Activated CD4-positive, alpha-beta T cell treated with anti-CD3 and anti-CD28 coated beads, Interleukin-2, amount 10 ng/mL, durations not matched to agents 24 days and 14 days (primary cell): ENCODE data around the gene TFF2. TPM values are rescaled to one million over a fixed set of nuclear protein-coding genes. Genes with fewer than 3 reads are reported as not detected.
A peak's percentile ranks its signal among the peaks of the same experiment; 100 is the strongest.

Experiments
- DNase-seq: peaks from one replicate; pipeline ENCODE4 v3.0.0; 2022
- H3K27ac Mint-ChIP-seq: one replicate; pipeline ENCODE4 v1.8.0; 2022; ENCODE audit warnings: mild to moderate bottlenecking, mixed read lengths
- H3K27me3 Mint-ChIP-seq: one replicate; pipeline ENCODE4 v1.8.0; 2022; ENCODE audit warnings: mixed read lengths
- H3K36me3 Mint-ChIP-seq: one replicate; pipeline ENCODE4 v1.8.0; 2022; ENCODE audit warnings: low read depth, mild to moderate bottlenecking, mixed read lengths
- H3K4me1 Mint-ChIP-seq: one replicate; pipeline ENCODE4 v1.8.0; 2021; ENCODE audit warnings: mixed read lengths
- H3K4me3 Mint-ChIP-seq: one replicate; pipeline ENCODE4 v1.8.0; 2022; ENCODE audit warnings: mild to moderate bottlenecking, moderate library complexity, mixed read lengths
- H3K9me3 Mint-ChIP-seq: one replicate; pipeline ENCODE4 v1.8.0; 2021; ENCODE audit warnings: mixed read lengths
- intact Hi-C: fragments of 100-400 bp; cut with micrococcal nuclease; formaldehyde crosslinking; loops from one replicate; pipeline ENCODE4 v1.15.1; 2023
- total RNA-seq: library from RNA; stranded (reverse); gene quantifications from 2 replicates; pipeline ENCODE4 v1.2.3, GENCODE V29; 2022

The TFF2 gene
- total RNA-seq, 1 donor from 2014 or later: not detected

DNA sequence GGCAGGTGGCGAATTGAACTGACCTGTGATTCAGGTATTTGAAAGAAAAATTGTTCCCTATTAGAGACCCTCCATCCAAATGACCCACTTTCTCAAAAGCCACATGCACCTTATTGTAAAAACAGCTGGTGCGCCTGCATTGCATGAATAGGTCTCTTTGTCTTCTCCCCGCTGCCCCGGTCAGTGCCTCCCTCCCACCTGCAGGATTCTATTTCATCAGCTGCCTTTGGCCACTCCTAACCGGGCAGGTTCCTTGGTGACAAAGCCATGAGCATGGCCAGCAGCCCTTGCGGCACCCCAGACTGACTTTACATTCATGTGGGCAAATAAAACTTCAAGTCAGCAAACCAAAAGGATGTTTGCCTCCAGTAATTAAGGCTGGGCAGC lies 38.6 kb upstream of the TFF2 start:
- peaks cover 71% of the 10 kb centered on the region for H3K4me1 Mint-ChIP-seq
- H3K27me3 Mint-ChIP-seq: no peaks in the 10 kb centered on the region
- DNase-seq: no peak
- H3K9me3 Mint-ChIP-seq: peaks cover 4% of the 10 kb centered on the region
- no peak overlapping the region for H3K27ac Mint-ChIP-seq
- H3K36me3 Mint-ChIP-seq: peaks cover 60% of the 10 kb centered on the region
- peak overlapping the region; percentile 23 for H3K4me3 Mint-ChIP-seq
- intact Hi-C loops: no loop called here

DNA sequence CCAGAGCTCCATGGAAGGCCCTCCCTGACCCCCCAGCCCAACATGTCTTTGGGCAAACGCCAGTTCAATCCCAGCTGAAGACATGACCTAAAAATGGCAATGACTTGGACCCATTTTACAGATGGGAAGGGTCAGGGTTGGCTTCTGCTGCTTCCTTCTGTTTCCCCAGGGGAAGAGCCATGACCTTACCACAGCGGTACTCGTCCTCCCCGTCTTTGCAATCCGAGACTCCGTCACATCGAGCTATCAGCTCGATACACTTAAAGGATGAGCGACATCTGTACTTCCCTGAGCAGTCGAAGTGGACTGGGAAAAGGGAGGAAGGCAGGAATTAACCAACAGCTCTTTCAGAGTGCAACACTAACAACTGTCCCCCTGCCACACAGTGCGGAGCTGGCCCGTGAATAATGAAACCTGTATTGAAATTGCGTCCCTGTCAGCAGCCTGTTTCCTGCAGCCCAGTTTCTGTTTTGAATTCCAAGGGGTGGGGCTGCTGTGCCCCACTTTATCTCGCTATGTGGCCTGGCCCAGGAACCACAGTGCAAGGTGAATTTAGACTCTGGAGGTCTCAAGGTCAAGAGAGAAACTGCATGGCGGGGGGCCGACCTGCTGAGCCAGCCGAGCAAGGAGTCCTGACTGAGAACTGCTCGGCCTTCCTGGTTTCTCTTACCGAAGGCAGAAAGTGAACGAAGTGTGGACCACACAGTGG lies 38.1 kb upstream of the TFF2 start:
- Mint-ChIP-seq H3K9me3 (peaks cover 4% of the 10 kb centered on the region), H3K4me3 (peak overlapping the region; percentile 23), H3K27me3 (no peaks in the 10 kb centered on the region), H3K36me3 (peaks cover 65% of the 10 kb centered on the region), H3K4me1 (peaks cover 70% of the 10 kb centered on the region), H3K27ac (peak overlapping the region; percentile 51)
- intact Hi-C loops: no loop called here
- DNase-seq: peak; percentile 70

DNA sequence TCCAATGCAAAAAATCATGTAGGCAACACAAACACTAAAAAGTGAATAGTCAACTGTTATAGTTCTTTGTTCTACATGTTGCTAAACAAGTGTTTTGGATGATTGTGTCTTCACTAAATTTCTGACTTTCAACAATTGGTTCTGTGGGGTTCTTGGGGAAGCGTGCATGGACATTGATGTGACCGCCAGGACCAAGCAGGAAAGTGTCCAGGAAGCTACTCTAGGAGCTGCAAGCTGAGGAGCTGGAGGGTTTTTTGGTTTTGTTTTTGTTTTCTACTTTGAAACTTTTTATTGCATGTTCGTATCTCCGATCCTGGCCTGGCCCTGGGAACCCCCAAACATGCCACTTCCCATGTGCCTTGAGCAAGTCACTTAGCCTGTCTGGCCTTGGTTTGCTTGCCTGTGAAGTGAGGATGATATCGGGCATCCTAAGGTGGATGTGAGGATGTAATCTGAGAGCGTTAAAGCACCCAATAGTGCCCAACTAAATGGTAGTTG lies 37.1 kb upstream of the TFF2 start:
- Mint-ChIP-seq H3K9me3 (peaks cover 4% of the 10 kb centered on the region), H3K27me3 (no peaks in the 10 kb centered on the region), H3K4me1 (peaks cover 63% of the 10 kb centered on the region), H3K4me3 (no peak overlapping the region), H3K36me3 (peaks cover 64% of the 10 kb centered on the region), H3K27ac (peak overlapping the region; percentile 45)
- DNase-seq: no peak
- intact Hi-C loops: no loop called here

DNA sequence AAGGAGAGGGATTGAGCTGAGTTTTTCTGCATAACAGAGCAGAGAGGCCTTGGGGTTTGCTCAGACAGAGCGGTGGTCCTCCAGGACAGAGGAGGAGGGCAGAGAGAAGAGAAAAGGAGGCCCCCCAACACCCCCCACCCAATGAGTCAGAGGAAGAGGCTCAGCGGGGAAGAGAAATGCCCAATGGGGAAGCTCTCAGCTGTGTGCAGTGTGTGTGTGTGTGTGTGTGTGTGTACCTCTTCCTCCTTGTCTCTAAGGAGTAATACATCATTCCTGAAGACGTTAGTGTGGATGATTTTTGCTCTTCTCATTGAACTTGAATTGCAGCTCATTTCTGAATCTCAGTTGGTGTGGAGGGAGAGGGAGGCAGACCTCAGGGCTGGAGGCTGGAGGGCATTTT lies 36.4 kb upstream of the TFF2 start:
- H3K27ac Mint-ChIP-seq: no peak overlapping the region
- H3K27me3 Mint-ChIP-seq: no peaks in the 10 kb centered on the region
- H3K36me3 Mint-ChIP-seq: peaks cover 67% of the 10 kb centered on the region
- no peak overlapping the region for H3K4me3 Mint-ChIP-seq
- intact Hi-C loops: no loop called here
- no peak for DNase-seq
- H3K4me1 Mint-ChIP-seq: peaks cover 57% of the 10 kb centered on the region
- peaks cover 6% of the 10 kb centered on the region for H3K9me3 Mint-ChIP-seq

DNA sequence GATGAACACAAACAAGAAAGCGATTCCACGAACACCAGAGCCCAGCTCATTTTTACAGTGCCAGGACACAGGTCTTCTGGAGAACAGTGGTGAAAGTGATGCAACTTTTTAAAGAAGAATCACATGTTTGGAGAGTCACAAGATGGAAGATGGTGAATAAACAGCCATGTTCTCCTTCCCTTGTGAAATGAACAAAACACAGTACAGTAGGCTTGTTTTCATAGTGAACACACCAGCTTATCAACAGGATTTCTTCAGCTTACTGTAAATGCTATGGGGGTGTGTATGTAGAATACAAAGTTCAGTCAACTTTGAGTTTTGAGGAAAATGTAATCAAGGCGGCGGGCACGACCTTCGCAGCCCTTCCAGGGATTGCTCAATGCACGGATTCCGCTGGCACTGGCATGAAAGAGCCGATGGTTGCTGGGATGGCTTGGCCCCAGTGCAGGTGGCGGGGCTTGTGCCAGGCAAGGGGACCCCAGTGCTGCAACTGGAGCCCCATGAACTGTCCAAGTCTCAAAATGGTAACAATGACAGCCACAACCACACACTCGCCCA lies 35.3 kb upstream of the TFF2 start:
- peaks cover 51% of the 10 kb centered on the region for H3K4me1 Mint-ChIP-seq
- DNase-seq: no peak
- no peak overlapping the region for H3K27ac Mint-ChIP-seq
- intact Hi-C loops: no loop called here
- no peaks in the 10 kb centered on the region for H3K27me3 Mint-ChIP-seq
- H3K36me3 Mint-ChIP-seq: peaks cover 68% of the 10 kb centered on the region
- peaks cover 14% of the 10 kb centered on the region for H3K9me3 Mint-ChIP-seq
- no peak overlapping the region for H3K4me3 Mint-ChIP-seq

DNA sequence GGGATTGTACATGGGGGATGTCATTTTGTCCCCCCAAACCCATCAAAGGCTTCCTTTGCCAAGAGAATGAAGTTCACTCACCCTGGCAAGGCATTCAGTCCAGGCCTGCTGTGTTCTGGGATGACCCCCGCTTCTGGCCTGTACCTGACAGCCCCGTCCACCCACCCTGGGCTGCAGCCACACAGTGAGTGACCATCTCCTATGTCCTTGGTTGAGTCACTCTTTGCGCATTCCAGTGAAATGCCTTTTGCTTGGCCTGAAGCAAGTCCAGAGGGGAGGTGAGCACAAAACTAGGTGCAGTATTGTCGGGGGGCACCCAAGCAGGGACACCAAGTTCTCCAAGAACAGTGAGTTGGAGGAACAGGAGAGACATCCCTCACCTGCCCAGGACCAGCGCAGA lies 34.8 kb upstream of the TFF2 start:
- no peak for DNase-seq
- intact Hi-C loops: no loop called here
- Mint-ChIP-seq H3K9me3 (peaks cover 14% of the 10 kb centered on the region), H3K4me1 (peaks cover 46% of the 10 kb centered on the region), H3K36me3 (peaks cover 66% of the 10 kb centered on the region), H3K27me3 (no peaks in the 10 kb centered on the region), H3K4me3 (no peak overlapping the region), H3K27ac (no peak overlapping the region)

DNA sequence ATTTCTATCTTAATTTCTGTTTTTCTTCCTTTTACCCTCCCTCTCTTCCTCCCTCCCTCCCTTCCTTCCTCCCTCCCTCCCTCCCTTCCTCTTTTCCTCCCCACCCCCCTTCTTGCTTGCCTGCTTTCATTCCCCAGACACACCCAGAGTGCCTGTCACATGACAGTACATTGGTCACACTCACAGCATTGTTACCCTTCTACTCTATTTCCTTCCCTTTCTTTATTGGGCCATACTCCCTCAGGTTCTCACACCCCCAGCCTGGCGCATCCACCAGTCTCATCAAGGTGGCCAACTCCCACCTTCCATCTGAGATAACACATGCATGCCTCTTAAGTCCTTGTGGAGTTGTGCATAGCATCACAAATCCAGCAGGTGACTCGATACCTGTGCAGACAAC lies 34.2 kb upstream of the TFF2 start:
- H3K4me1 Mint-ChIP-seq: peaks cover 41% of the 10 kb centered on the region
- H3K27me3 Mint-ChIP-seq: no peaks in the 10 kb centered on the region
- H3K36me3 Mint-ChIP-seq: peaks cover 69% of the 10 kb centered on the region
- H3K4me3 Mint-ChIP-seq: peak overlapping the region; percentile 15
- intact Hi-C loops: no loop called here
- peaks cover 14% of the 10 kb centered on the region for H3K9me3 Mint-ChIP-seq
- peak overlapping the region; percentile 77 for H3K27ac Mint-ChIP-seq
- no peak for DNase-seq

DNA sequence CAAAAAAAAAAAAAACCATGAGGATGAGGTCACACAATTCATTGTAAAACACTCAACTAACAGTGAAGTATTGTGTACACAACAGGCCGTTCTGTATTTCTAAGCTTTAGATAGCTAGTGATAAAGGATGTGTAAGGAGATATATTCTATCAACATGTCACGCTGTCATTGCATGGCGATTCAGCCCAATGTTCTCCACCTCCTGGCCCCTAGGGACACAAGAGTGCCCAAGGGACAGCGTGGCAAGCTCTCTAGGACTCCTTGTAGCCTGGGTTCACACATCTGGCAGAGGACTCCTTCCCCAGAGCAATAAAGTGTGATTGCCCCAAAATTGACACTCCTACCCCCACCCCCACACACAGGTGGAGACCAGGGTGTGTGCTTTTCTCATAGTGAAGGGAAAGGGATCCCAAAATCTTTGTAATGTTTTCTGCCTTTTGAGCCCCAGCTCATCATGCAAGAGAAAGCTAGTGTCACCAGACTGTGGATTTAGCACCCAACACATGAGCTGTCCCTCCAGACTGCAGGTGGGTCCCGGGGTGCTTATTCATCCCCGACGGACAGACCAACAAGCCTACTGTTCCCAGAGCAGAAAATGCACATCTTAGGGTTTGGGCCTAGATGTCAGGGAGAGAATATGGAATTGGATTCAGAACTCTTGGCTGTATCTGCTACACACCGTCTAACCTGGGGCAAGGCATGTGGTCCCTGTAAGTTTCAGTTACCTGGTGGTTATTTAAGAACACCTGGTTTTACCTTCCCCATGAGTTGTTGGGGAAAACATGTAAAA lies 33.6 kb upstream of the TFF2 start:
- H3K27me3 Mint-ChIP-seq: no peaks in the 10 kb centered on the region
- peaks cover 36% of the 10 kb centered on the region for H3K4me1 Mint-ChIP-seq

DNA sequence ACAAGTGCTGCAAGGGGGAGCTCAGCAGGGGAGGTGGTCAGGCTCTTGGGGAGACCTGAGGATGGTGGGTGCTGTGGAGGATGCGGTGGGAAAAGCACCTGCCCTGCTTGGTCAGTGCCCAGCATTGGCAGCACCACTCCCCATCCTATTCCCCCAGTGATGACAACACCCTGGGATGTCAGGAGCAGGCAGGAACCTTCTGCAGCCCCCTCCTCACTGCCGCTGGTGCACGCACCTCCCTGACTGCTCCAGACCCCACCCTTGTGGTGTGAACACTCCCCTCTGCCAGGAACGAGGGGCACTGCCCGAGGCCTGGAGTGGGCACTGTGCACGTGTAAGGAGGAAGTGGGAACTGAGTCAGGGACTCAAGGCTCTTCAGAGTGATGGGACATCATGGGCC lies 32.5 kb upstream of the TFF2 start:
- Mint-ChIP-seq H3K4me1 (peaks cover 29% of the 10 kb centered on the region), H3K9me3 (peaks cover 14% of the 10 kb centered on the region), H3K4me3 (no peak overlapping the region), H3K36me3 (peaks cover 61% of the 10 kb centered on the region), H3K27ac (no peak overlapping the region), H3K27me3 (no peaks in the 10 kb centered on the region)
- intact Hi-C loops: no loop called here
- DNase-seq: no peak

More for the DNA sequence above, 33.6 kb upstream of the TFF2 start:
- intact Hi-C loops: no loop called here
- peaks cover 68% of the 10 kb centered on the region for H3K36me3 Mint-ChIP-seq
- H3K9me3 Mint-ChIP-seq: peaks cover 14% of the 10 kb centered on the region
- DNase-seq: no peak
- no peak overlapping the region for H3K4me3 Mint-ChIP-seq
- no peak overlapping the region for H3K27ac Mint-ChIP-seq

DNA sequence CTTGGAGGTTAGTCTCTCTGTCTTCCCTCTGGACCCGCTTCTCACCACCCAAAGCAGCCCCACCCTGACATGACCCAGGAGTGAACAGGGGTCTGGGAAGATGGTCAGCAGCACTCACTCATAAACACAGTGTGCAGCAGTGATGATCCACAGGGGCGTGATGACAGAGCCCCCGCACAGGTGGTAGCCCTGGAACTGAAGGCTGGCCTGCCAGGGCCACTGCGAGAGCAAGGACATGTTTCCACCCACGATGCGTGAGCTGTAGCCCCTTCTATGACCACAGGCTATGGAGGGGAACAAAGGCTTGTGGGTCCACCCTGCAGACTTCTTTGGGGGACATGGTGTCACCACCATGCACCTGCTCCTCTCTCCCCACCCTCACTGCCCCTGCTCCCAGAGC lies 32.1 kb upstream of the TFF2 start:
- H3K27ac Mint-ChIP-seq: no peak overlapping the region
- peaks cover 14% of the 10 kb centered on the region for H3K9me3 Mint-ChIP-seq
- no peaks in the 10 kb centered on the region for H3K27me3 Mint-ChIP-seq
- peaks cover 25% of the 10 kb centered on the region for H3K4me1 Mint-ChIP-seq
- H3K36me3 Mint-ChIP-seq: peaks cover 56% of the 10 kb centered on the region
- intact Hi-C loops: no loop called here
- no peak for DNase-seq
- H3K4me3 Mint-ChIP-seq: no peak overlapping the region

DNA sequence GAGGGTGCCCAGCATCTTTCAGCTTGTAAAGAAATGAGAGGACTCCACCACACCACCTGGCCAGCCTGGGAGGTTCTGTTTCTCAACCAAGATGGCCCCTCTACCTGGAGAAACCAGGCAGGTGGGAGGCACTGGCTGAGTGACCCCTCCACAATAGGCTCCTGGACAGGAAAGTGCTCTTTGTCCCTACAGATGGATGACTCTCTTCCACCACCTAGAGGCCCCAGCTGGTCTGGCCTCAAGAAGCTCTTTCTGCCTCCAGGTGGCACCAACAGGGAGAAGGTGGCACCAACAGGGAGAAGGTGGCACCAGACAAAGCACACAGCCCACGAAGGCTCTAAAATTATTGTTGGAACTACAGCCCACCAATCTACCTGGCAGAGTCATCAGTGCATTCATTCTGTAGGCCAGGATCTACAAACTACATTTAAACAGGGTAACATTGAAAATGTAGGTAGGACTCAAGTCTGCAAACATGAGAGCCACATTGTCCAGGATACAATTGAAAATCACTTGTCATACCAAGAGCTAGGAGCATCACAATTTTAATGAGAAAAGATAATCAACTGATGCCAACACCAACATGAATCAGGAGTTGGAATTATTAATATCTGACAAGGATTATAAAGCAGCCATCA lies 30.7 kb upstream of the TFF2 start:
- H3K27ac Mint-ChIP-seq: no peak overlapping the region
- intact Hi-C loops: loop anchor here (2.0 kb wide), 1 partner anchor 19 kb away; no protein-coding TSS in a partner anchor
- DNase-seq: peak; percentile 75

DNA sequence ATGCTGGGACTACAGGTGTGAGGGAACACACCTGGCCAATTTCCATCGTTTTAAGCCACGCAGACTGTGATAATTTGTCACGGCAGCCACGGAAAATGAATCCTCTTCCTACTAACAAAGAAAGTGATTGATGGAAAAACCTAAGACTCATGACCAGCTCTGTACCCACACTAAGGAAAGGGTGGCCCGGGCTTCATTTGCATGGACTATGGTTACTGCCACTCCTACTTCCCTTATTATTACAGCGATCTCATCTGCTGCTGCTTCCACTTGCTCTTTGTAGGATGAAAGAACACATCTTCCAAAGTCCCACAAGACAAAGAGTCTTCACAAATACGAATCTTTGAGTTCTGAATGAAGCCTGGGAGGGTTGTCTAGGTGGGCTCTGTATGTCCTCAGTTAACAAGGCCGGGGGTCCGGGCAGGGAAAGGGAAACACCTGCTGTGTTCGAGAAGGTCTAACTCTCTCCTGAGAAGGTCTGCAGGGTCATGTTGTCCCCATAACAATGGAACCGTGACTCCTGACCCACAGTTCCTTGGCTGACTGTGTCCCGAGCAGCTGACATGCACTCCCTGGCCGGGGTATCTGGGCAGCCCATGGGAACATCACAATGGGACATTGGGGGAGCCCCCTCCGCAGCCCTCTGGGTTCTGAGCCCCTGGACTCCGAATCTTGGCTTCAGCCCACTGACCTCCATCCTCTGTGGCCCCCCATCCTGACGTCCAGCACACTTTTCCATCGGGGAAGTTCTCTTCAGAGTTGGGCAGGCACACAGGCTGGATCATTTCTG lies 28.8 kb upstream of the TFF2 start:
- H3K4me1 Mint-ChIP-seq: peaks cover 7% of the 10 kb centered on the region
- no peak overlapping the region for H3K4me3 Mint-ChIP-seq
- intact Hi-C loops: loop anchor here (2.0 kb wide), 1 partner anchor 21 kb away; no protein-coding TSS in a partner anchor
- no peaks in the 10 kb centered on the region for H3K27me3 Mint-ChIP-seq
- no peak overlapping the region for H3K27ac Mint-ChIP-seq
- peaks cover 10% of the 10 kb centered on the region for H3K9me3 Mint-ChIP-seq
- no peak for DNase-seq
- H3K36me3 Mint-ChIP-seq: peaks cover 38% of the 10 kb centered on the region

More for the DNA sequence above, 30.7 kb upstream of the TFF2 start:
- H3K36me3 Mint-ChIP-seq: peaks cover 46% of the 10 kb centered on the region
- H3K9me3 Mint-ChIP-seq: peaks cover 14% of the 10 kb centered on the region
- no peaks in the 10 kb centered on the region for H3K27me3 Mint-ChIP-seq
- no peak overlapping the region for H3K4me3 Mint-ChIP-seq
- peaks cover 13% of the 10 kb centered on the region for H3K4me1 Mint-ChIP-seq

DNA sequence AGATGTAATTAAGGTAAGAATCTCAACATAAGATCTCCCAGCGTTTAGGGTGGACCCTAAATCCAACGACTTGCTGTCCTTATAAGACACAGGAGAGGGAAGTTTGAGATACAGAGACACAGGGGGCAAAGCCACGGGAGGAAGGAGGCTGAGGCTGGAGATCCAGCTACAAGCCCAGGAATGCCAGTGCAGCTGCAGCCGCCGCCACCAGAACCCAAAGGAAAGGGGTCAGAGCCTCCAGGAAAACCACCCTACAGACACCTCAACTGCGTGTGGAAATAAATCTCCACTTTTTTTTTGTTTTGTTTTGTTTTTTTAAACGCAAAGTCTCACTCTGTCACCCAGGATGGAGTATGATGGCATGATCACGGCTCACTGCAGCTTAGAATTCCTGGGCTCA lies 27.6 kb upstream of the TFF2 start:
- Mint-ChIP-seq H3K36me3 (peaks cover 32% of the 10 kb centered on the region), H3K4me3 (no peak overlapping the region)
- intact Hi-C loops: no loop called here

More for the DNA sequence above, 27.6 kb upstream of the TFF2 start:
- H3K27ac Mint-ChIP-seq: no peak overlapping the region
- no peak for DNase-seq
- H3K4me1 Mint-ChIP-seq: peaks cover 13% of the 10 kb centered on the region
- H3K27me3 Mint-ChIP-seq: no peaks in the 10 kb centered on the region
- peaks cover 10% of the 10 kb centered on the region for H3K9me3 Mint-ChIP-seq
